ENCODE data around the gene GALR1.
"Not testable (repeated sequence)": the region's sequence is repeated elsewhere in the genome, so short reads cannot be mapped to it uniquely, and the experiment has no call there.

The GALR1 gene, protein sequence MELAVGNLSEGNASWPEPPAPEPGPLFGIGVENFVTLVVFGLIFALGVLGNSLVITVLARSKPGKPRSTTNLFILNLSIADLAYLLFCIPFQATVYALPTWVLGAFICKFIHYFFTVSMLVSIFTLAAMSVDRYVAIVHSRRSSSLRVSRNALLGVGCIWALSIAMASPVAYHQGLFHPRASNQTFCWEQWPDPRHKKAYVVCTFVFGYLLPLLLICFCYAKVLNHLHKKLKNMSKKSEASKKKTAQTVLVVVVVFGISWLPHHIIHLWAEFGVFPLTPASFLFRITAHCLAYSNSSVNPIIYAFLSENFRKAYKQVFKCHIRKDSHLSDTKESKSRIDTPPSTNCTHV

DNA sequence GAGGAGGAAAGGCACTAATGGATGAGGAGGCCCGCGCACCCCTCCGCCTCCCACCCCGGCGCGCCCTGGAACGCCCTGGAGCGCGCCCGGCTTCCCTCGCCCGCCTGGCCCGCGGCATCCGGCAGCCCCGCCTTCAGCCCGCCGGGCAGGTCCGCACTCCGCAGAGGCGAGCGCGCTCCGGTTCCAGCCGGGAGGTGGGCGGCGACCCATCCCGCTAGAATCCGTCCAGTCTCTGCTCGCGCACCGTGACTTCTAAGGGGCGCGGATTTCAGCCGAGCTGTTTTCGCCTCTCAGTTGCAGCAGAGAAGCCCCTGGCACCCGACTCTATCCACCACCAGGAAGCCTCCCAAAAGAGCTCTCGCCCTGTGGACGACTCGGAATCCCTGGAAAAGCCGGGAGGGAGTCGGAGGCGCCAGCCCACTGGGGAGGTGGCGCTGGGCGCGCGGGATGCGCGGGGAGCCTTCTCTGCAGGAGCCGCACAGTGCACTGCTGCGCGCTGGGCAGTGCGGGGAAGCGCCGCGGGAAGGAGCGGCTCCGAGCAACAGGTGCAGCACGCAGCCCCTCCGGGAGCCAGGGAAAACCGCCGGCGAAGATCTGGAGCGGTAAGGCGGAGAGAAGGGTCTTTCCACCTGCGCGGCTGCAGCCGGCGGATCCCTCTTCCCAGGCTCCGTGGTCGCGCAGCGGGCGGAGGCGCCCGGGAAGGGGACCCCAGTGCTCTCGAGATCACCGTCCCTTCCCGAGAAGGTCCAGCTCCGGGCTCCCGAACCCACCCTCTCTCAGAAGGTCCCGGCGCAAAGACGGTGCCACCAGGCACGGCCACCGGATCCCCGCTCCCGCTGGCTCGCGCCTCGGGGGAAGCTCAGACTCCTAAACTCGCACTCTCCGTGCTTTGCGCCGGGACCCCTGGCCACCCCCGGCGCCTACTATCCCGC is at the start of gene GALR1:
GALR1 (plus strand) TSS at position 280 of the 932 bp plus-strand sequence. CDS start 701 bp downstream, outside the sequence.
- no peak for DNase-seq (ENCODE audit: low spot score)

DNA sequence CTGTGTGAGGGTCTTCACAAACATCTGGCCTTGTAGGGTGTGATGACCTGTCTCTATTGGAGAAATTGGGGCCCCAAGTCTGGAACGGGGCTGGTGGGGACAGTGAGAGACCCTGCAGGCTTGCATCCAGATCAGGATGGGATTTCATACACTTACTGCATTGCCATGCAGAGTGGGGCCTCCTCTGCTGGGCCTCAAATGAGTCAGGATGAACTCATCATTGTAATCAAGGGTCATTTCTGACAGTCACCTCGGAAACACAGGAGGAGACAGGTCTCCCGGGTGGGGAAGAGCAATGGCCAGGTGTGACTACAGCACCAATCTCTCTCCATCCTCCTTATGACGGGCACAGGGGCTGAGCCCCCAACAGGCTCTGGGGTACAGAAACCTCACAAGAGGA is 48.1 kb upstream of the GALR1 start:
- no peak for DNase-seq (ENCODE audit: low spot score)

DNA sequence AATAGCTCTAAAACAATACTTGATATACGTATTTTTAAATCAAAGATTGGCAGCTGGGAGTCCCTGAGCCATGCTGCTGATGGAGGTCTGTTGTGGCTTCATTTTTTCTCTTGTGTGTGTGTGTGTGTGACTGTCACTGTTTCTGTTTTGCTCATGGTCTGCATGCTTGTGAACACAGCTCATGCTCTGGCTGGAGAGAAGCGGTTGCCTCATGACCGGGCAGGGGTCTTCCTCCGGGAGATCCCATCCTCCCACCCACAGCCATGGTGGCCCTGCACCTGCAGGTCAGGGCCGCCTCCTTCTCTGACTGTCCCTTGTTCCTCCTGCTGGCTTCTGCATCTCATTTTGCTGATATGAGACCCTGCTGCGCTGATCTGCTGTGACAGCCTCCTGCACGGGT is 47.3 kb upstream of the GALR1 start:
- DNase-seq (ENCODE audit: low spot score): no peak

DNA sequence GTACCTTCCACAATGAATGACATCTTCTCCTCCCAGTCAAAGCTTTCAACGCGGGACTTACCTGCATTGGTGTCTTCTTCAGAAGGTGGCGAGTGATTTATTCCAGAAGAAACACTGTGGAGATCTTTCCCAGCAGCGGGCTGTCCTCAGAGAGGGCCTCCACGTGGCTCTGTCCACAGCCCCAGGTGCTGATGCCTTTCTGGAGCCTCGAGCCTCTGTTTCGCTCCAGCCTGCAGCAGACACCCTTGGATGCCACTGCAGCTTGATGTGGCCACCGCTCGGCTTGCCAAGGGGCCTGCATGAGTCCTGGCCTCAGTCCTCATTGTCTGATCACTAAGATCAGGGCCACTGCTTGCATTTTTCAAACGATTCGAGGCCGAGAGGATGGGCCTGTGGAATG is 46.6 kb upstream of the GALR1 start:
- no peak for DNase-seq (ENCODE audit: low spot score)

DNA sequence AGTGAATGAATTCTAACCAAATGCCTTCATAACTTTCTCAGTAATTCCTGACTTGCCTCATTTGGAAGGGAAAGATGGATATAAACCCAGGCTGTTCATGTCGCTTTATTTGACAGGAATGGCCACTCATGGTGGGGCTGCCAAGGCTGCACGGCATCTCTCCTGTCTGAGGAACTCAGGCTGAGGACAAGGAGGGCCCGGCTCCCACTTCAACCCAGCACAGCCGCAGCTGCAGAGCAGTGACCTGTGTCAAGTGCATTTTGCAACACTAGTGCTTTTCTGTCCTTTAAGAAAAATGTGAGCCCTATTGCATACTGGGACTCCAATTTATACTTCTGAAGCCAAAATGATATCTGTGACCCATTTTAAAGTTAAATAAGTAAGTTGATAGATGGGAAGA is 45.8 kb upstream of the GALR1 start:
- no peak for DNase-seq (ENCODE audit: low spot score)

DNA sequence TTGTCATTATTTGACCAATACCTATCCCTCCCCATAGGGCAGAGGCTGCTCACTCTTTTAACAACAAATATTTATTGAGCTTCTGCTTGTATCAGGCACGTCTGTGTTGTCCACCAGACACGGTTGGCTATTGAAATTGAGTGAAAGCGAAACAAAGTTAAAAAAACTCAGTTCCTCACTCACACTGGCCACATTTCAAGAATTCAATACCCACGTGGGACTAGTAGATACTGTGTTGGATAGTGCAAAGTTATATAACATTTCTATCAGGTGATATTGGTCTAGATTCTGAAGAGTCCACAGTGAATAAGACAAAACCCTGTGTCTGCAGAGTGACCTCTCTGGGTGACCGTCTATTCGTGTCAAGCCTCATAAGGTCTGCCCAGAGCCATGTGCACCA is 43.9 kb upstream of the GALR1 start:
- no peak for DNase-seq (ENCODE audit: low spot score)

DNA sequence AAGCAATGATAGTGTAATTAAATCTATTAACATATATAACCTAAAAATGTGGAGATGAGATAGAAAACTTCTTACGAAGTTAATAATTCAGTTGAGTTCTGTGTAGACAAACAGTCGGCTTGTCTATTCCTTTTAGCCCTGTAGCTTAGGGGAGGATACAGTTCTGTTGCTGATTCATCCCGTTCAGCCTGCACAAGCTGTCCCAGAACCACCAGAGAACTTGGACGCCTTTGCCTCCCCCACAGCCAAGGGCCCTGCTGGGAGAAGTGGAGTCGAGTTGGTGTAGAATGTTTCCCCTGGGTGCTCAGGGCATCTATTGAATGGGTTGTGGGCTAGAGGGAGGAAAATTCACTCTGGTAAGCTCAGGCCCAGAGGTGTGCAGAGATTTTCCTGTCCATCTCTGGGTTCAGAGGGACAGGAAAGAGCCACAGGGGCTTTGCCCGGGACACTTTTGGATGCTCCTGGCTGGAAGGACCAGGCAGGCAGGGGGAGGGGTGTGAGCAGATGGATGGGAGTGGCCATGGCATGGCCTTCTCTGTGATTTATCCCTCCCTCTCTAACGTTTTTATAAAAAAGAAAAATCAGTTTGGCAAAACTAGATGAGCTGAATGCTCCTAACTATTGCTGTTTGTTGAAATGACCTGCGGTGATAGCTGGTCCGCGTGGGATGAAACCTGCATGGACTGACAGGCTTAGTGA is 42.8 kb upstream of the GALR1 start:
- no peak for DNase-seq (ENCODE audit: low spot score)

DNA sequence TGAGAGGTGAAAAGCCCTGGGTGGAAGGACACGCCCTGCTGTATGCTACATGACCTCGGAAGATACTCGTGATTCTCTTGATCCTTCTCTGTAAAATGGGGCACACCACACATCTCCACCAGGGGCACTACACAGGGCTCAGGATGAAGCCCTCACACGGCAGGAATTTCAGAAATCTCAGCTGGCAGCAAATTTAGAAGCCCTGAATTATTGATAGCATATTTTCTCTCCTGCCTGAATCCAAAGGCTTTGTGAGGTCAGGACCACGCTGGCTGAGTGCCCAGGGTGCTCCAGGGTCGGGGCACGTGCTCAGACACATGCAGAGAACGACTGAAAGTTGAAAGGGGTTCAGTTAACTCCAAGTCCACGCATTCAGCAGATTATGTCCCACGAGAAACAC is 42.1 kb upstream of the GALR1 start:
- DNase-seq (ENCODE audit: low spot score): peak; percentile 66

DNA sequence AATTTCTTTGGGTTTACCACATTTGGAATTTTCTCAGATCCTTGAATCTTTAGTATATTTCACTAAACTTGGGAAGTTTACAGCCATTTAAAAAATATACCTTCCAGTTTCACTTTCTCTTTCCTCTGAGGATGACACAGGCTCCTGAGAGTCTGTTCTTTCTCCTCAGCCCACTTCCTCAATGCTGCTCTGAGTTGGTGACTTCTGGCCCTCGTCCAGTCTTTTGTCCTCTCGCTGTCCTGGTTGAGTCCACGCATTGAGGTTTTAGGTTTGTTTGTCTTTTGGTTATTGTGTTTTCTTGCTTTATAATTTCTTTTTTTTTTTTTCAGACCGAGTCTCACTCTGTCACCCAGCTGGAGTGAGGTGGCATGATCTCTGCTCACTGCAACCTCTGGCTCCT is 40.7 kb upstream of the GALR1 start:
- peak; percentile 49 for DNase-seq (ENCODE audit: low spot score)

DNA sequence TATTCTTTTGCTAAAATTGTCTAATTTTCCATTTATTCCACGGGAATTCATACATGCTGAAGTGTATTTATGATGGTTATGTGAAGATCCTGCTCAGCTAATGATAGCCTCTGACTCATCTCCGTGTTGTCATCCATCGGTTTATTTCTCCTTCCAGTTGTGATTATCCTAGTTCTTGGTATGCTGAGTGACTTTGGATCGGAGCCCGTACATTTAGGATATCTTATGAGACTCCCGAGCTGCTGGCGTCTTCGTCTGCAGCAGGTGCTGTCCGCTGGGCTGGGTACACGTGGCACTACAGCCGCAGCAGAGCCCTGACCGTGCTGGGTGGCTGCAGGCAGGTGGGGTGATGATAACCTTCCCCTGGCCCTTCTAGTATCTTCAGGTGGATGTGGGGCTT is 40.1 kb upstream of the GALR1 start:
- no peak for DNase-seq (ENCODE audit: low spot score)

DNA sequence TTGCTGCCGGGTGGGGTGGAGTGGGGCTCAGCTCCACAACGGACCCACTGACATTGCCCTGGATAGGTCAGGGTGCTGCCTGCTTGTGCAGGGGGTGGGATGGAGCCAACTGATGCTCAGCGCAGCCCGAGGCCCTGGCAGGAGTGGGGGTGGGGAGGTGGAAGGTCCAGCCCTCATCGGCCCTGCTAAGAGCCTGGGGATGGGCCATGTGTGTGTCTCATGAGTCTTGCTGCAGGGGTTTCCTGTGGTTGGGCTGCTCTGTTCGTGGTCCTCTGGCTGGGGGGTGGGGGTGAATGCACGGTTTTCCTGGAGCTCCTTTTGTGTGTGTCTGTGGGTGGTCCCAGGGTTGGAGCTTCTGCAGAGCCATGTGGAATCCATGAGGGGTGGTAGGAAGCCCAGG is 39.4 kb upstream of the GALR1 start:
- DNase-seq (ENCODE audit: low spot score): no peak

DNA sequence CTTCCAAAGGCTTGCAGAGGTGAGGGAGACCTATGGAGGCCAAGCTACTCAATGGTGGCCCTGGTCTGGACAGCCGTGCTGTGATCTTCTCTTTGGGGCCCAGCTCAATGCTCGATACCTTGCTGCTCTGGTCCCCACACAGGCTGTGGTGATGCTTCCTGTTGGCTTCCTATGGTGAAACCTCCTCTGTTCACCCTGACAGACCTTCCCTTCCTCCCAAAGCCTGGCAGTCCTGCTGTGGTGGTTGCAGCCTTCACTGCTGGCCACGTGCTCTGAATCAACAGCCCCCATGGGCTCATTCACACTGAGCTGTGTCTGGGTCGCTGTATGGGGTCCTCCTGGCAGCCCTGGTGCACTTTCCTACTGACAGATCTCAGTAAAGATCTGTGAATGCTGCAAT is 31.0 kb upstream of the GALR1 start:
- no peak for DNase-seq (ENCODE audit: low spot score)

DNA sequence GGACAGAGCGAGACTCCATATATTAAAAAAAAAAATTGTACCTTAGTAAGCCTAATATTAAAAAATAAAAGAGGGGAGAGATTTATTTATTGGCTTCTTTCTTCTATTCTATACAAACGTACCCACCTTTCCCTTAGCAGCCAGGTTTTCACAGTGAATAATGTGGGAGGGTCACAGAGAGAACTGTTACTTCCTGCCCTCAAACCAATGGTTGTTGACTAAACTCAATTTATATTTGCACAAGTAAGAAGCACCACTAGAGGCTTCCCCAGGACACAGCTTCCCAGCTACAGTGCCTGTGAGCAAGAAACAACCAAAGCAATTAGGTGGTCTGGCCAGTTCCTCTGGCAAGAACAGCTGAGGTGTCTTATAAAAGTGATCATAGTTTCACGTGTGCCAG is 28.9 kb upstream of the GALR1 start:
- DNase-seq (ENCODE audit: low spot score): peak; percentile 5

DNA sequence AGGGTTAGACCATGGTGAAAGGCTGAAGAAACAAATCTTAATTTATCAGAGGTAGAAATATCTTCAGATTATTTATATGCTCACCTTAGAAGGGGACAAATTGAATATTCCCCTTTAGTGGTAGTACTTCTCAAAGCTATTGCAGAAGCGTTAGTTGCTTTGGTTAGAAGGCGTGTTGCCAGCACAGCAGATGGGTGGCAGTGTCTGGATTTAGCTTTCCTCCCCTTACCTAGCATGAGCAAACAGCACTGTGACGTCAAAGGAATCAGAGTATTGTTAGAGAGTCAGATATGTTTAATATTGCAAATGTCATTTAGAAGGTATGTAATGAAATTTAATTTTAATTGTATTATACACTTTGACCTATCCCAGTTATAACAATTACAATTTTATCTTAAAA is 27.2 kb upstream of the GALR1 start:
- no peak for DNase-seq (ENCODE audit: low spot score)

DNA sequence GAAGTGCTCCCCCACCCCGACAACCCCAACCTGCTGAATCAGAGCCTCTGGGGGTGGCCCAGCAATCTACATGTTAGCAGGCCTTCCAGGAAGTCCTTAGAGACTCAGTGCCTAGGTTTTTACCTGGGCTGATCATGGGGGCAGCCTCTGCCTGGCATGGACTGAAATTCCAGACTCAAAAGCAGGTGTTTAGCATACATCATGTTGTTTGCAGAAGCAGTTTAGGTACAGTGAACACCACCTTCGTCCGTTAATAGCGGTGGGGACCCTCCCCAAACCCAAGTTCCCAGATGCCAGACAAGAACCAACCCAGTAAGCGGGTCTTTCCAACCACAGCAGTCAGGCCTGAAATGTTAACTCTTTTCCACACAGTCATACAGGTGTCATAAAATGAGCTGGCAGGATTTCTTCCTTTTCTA is 26.4 kb upstream of the GALR1 start:
- no peak for DNase-seq (ENCODE audit: low spot score)

DNA sequence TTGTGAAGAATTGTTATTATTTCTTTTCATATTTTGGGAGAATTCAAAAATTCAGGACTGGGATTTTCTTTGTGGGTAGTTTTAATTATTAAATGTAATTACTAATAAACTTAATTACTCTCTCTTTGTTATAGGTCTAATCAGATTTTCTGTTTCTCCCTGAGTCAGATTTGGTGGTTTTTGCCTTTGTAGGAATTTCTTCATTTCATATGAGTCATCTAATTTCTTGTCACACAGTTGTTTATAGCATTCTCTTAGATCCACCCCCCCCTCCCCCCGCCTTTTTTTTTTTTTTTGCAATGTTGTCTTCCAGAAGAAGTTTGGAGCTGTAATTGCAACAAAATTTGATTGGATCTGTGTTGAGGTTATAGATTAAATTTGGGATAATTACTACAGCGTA is 26.0 kb upstream of the GALR1 start:
- no peak for DNase-seq (ENCODE audit: low spot score)

DNA sequence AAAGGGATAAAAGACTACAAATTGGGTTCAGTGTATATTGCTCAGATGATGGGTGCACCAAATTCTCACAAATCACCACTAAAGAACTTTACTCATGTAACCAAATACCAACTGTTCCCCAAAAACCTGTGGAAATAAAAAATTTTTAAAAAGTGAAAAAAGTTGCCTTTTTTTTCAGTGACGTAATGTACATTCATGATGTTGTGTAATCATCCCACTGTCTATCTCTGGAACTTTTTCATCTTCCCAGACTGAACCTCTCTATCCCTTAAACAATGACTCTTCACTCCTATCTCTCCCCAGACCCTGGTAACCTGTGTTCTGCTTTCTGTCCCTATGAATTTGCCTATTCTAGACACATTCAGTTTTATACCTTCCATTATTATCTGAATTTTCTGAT is 19.0 kb upstream of the GALR1 start:
- DNase-seq (ENCODE audit: low spot score): no peak

DNA sequence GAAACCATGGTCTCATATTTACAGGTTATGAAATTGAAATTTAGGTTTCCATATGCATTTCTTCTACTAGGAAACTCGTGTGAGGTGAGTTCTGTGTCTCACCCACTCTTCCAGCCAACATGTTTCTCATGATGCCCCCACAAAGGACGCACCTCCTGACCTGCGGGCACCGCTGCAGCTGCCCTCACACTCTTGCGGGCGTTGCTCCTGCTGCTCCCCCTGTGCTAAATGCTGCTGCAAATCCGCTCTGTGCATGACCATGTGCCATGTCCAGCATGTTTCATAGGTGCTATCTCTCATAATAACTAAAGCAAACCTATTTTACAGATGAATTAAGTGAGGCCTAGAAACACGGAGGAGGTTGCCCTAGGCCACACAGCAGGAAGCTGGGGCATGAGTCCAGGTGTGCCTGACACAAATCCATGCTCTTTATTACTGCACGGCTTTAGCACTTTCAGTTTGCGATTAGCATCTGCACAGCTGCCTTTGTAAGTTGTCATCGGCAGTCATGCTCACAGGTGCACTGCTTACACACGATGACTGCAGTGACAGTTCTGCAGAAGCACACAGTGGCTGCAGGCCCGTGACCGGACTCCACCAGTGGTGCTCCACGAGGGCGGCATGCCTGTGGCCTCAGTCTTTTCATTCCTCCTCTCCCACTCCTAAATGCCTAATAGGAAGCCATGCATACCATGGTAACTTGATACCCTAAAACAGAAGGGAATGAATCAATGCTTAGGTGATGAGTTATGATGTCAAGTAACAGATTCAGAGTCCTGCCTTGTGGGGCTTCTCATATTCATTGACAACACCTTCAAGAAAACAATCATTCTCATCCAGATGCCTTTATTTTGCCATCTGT is 14.9 kb upstream of the GALR1 start:
- no peak for DNase-seq (ENCODE audit: low spot score)

DNA sequence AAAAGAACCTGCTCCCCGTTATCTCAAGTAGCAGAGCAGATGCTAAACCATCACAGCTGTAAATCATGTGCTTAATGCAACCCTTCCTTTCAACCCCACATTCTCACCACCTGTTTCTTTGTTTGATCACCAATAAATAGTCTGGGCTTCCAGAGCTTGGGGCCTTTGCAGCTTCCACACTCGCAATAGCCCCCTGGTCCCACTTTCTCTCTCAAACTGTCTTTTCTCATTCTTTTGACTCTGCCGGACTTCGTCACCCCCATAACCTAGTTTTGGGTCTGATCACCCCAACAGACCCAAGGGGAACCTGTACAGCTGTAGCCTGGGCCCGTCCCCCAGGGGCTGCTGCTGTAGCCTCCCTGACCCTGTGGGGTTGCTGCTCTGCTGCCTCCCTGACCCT is 10.4 kb upstream of the GALR1 start:
- DNase-seq (ENCODE audit: low spot score): not testable (repeated sequence)

DNA sequence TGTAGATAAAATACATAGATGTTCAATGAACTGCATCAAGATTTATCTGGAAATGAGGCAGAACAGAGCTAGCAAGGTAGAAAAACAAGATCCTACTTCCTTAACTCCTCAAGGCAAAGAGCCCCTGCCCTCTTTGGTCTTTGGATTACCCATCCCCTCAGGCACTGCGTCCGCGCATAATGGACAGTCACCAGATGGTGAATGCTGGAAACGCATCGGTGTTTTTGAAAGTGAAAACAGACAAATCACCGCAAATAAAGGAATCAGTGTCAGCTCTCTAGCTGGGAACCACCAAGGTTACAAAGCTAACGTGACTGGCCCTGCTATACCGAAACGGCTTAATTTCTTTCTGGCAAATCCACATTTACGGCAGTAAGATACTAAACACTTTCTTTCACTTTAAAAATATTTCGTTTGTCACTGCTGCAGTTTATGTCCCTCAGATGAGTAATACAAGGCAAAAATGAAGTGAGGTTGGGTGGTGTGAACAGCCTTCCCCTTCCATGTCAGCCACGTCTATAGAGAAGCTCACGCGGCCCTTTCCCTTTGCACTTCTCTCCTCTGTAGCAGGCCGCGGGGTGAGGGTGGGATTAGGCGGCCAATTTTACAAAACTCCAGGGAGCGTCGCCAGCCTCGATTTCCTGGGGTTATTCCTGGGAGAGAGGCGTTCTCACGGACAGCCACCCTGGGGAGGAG is 627 bp upstream of the GALR1 start:
- DNase-seq (ENCODE audit: low spot score): no peak

DNA sequence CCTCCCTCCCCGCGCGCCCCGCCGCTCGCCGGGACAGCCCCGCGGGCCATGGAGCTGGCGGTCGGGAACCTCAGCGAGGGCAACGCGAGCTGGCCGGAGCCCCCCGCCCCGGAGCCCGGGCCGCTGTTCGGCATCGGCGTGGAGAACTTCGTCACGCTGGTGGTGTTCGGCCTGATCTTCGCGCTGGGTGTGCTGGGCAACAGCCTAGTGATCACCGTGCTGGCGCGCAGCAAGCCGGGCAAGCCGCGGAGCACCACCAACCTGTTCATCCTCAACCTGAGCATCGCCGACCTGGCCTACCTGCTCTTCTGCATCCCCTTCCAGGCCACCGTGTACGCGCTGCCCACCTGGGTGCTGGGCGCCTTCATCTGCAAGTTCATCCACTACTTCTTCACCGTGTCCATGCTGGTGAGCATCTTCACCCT is 865 bp downstream of the GALR1 start:
- no peak for DNase-seq (ENCODE audit: low spot score)
